ENCODE results near the gene ECSIT. TPM values are rescaled to one million over a fixed set of nuclear protein-coding genes. Genes with fewer than 3 reads are reported as not detected.

The ECSIT gene
- total and polyA plus RNA-seq, 2 experiments from 2014 or later, result 36.6 to 66.5 TPM

- Histone ChIP-seq H3K4me2 (no peak overlapping the region), H3K9me2 (ENCODE audit: insufficient read depth) (no peaks in the 10 kb centered on the region), H3K79me2 (replicated peaks; ENCODE audit: insufficient read depth) (no peaks in the 10 kb centered on the region), H3K36me3 (ENCODE audit: insufficient read depth) (no peaks in the 10 kb centered on the region), H4K20me1 (replicated peaks; ENCODE audit: insufficient read depth) (no peaks in the 10 kb centered on the region), H3K27me3 (ENCODE audit: insufficient read depth) (no peaks in the 10 kb centered on the region), H2AFZ (no peak overlapping the region), H3K27ac (ENCODE audit: low read depth) (no peak overlapping the region), H3K4me1 (ENCODE audit: insufficient read depth) (peaks cover 6% of the 10 kb centered on the region; the same call in 1 of the 2 replicates), H3K4me3 (no peak overlapping the region), H3F3A (replicated peaks; ENCODE audit: low read depth) (0 out of 2 replicates have a peak, but pooled peaks cover 10% of the 10 kb centered on the region)
- Mint-ChIP-seq H3K4me1 (peaks cover 4% of the 10 kb centered on the region), H3K4me3 (no peak overlapping the region; the same call in 2 of the 3 replicates), H3K27me3 (ENCODE audit: insufficient read depth, low read depth, poor library complexity) (peaks cover 6% of the 10 kb centered on the region), H3K9me3 (no peaks in the 10 kb centered on the region), H3K36me3 (ENCODE audit: low read depth) (no peaks in the 10 kb centered on the region), H3K27ac (no peak overlapping the region)
- no peak for ATAC-seq
- TF ChIP-seq CREB1 (CRISPR knock-in tag; IDR thresholded peaks at IDR 0.05; ENCODE audit: low read depth), result no peak
- TF ChIP-seq ZNF331 (CRISPR knock-in tag; IDR thresholded peaks at IDR 0.05; ENCODE audit: low read depth), result no peak
- TF ChIP-seq ETS1 (IDR thresholded peaks at IDR 0.05), result no peak
- TF ChIP-seq ZNF462 (CRISPR knock-in tag; IDR thresholded peaks at IDR 0.05), result no peak
- TF ChIP-seq CTCF (conservative IDR thresholded peaks at IDR 0.05; ENCODE audit: low read depth in 2 of 2), result no peak
- TF ChIP-seq EZH2phosphoT487 (IDR thresholded peaks at IDR 0.05; ENCODE audit: unreplicated experiment), result no peak
- no peak for TF ChIP-seq ZNF114 (CRISPR knock-in tag; IDR thresholded peaks at IDR 0.05)
- TF ChIP-seq EZH2 (IDR thresholded peaks at IDR 0.05; ENCODE audit: low read depth, unreplicated experiment), result no peak
- no peak for TF ChIP-seq NANOG (IDR thresholded peaks at IDR 0.05; ENCODE audit: borderline replicate concordance)
- TF ChIP-seq STAT1 (IDR thresholded peaks at IDR 0.05; ENCODE audit: unreplicated experiment), result no peak
- TF ChIP-seq POLR2AphosphoS5 (IDR thresholded peaks at IDR 0.05; ENCODE audit: low read depth), result no peak
- TF ChIP-seq REST (IDR thresholded peaks at IDR 0.05; ENCODE audit: unreplicated experiment), result no peak
- no peak for TF ChIP-seq JUNB (IDR thresholded peaks at IDR 0.05; ENCODE audit: unreplicated experiment)
- DNase-seq (ENCODE audit: low spot score), result no peak
Measured at GRCh38 chr19:11458236-11458900, 70.6 kb downstream of the ECSIT start.

Data from GM23338 (cell line).